Measurements from ENCODE around the gene TCF20. TPM values are rescaled to one million over a fixed set of nuclear protein-coding genes. Genes with fewer than 3 reads are reported as not detected.

The TCF20 gene
- polyA plus RNA-seq, 3 donors, result 0.67 to 11.1 (median 0.99) TPM

GRCh38 chr22:42298746-42299145, 28.3 kb upstream of the TCF20 start:
- Mint-ChIP-seq H3K27me3 (ENCODE audit: low read depth in 3 of 3) (peaks cover 4 to 19% (median 5%) of the 10 kb centered on the region in 3 donors), H3K4me3 (no peak overlapping the region), H3K4me1 (peaks cover 56% of the 10 kb centered on the region), H3K27ac (peak overlapping the region in 4 of 7 donors; percentile 14 to 69 (median 53)), H3K36me3 (no peaks in the 10 kb centered on the region), H3K9me3 (peaks cover 0 to 2% (median 0%) of the 10 kb centered on the region in 7 donors)
- WGBS (ENCODE audit: insufficient coverage), result 86% methylated on average over 8 of the region's 8 CpGs
- H3K36me3 ChIP-seq (replicated peaks in 1 of 2; ENCODE audit: control insufficient read depth in 1 of 2, insufficient read depth in 2 of 2, low read length in 2 of 2), result no peaks in the 10 kb centered on the region
- DNase-seq, result no peak
- peaks cover 42 to 63% of the 10 kb centered on the region in 2 donors for H3K4me1 ChIP-seq (ENCODE audit: control insufficient read depth in 1 of 2, insufficient read depth in 2 of 2, low read length in 2 of 2)
- no peak overlapping the region for H3K4me3 ChIP-seq (replicated peaks in 1 of 3; ENCODE audit: low read depth in 2 of 3, low read length in 3 of 3)
- TF ChIP-seq CTCF (IDR thresholded peaks at IDR 0.05), result no peak
- H3K79me2 ChIP-seq (ENCODE audit: insufficient read depth, low read length), result no peaks in the 10 kb centered on the region
- peak overlapping the region in 1 of 2 donors; percentile 23 for H3K27ac ChIP-seq (ENCODE audit: low read depth in 1 of 2, low read length in 2 of 2)
- peaks cover 0 to under 1% of the 10 kb centered on the region in 2 donors for H3K27me3 ChIP-seq (ENCODE audit: control insufficient read depth in 2 of 2, insufficient read depth in 2 of 2, low read length in 2 of 2)
- H2AFZ ChIP-seq (ENCODE audit: insufficient read depth, low read depth, low read length, poor library complexity, severe bottlenecking), result no peak overlapping the region
- intact Hi-C loops (cut with micrococcal nuclease), result no loop called here
- H3K9me3 ChIP-seq (replicated peaks in 1 of 2; ENCODE audit: control insufficient read depth in 1 of 2, insufficient read depth in 1 of 2, low read length in 2 of 2), result no peaks in the 10 kb centered on the region
- no peaks in the 10 kb centered on the region for H4K20me1 ChIP-seq (ENCODE audit: insufficient read depth, low read length)
- H3K9ac ChIP-seq (ENCODE audit: insufficient read depth, low read length, poor library complexity, severe bottlenecking), result no peak overlapping the region
- H3K4me2 ChIP-seq (replicated peaks; ENCODE audit: extremely low read depth, low read length, poor library complexity, severe bottlenecking), result no peak overlapping the region

GRCh38 chr22:42297778-42298177, 27.3 kb upstream of the TCF20 start:
- intact Hi-C loops (cut with micrococcal nuclease), result no loop called here
- Histone ChIP-seq H3K4me2 (replicated peaks; ENCODE audit: extremely low read depth, low read length, poor library complexity, severe bottlenecking) (no peak overlapping the region), H3K27ac (ENCODE audit: low read depth in 1 of 2, low read length in 2 of 2) (no peak overlapping the region), H3K79me2 (ENCODE audit: insufficient read depth, low read length) (no peaks in the 10 kb centered on the region), H2AFZ (ENCODE audit: insufficient read depth, low read depth, low read length, poor library complexity, severe bottlenecking) (no peak overlapping the region), H4K20me1 (ENCODE audit: insufficient read depth, low read length) (no peaks in the 10 kb centered on the region), H3K27me3 (ENCODE audit: control insufficient read depth in 2 of 2, insufficient read depth in 2 of 2, low read length in 2 of 2) (no peaks in the 10 kb centered on the region), H3K9ac (ENCODE audit: insufficient read depth, low read length, poor library complexity, severe bottlenecking) (no peak overlapping the region), H3K4me3 (replicated peaks in 1 of 3; ENCODE audit: low read depth in 2 of 3, low read length in 3 of 3) (no peak overlapping the region), H3K4me1 (ENCODE audit: control insufficient read depth in 1 of 2, insufficient read depth in 2 of 2, low read length in 2 of 2) (peaks cover 38 to 58% of the 10 kb centered on the region in 2 donors), H3K9me3 (replicated peaks in 1 of 2; ENCODE audit: control insufficient read depth in 1 of 2, insufficient read depth in 1 of 2, low read length in 2 of 2) (no peaks in the 10 kb centered on the region), H3K36me3 (replicated peaks in 1 of 2; ENCODE audit: control insufficient read depth in 1 of 2, insufficient read depth in 2 of 2, low read length in 2 of 2) (no peaks in the 10 kb centered on the region)
- Mint-ChIP-seq H3K4me1 (peaks cover 51% of the 10 kb centered on the region), H3K27ac (peak overlapping the region in 3 of 7 donors; percentile 18 to 57 (median 35)), H3K36me3 (no peaks in the 10 kb centered on the region), H3K27me3 (ENCODE audit: low read depth in 3 of 3) (peaks cover 3 to 12% (median 5%) of the 10 kb centered on the region in 3 donors), H3K4me3 (no peak overlapping the region), H3K9me3 (peaks cover 0 to 2% (median 0%) of the 10 kb centered on the region in 7 donors)
- WGBS (ENCODE audit: insufficient coverage), result 93% methylated on average over 2 of the region's 2 CpGs
- TF ChIP-seq CTCF (IDR thresholded peaks at IDR 0.05), result no peak
- no peak for DNase-seq
